ENCODE measurements around the gene TRANK1. TPM values are rescaled to one million over a fixed set of nuclear protein-coding genes. Genes with fewer than 3 reads are reported as not detected.

TRANK1 gene
- total RNA-seq (2014; rRNA removed; shearing (Covaris generic)): 0.52 and 0.62 TPM in 2 replicates

DNA sequence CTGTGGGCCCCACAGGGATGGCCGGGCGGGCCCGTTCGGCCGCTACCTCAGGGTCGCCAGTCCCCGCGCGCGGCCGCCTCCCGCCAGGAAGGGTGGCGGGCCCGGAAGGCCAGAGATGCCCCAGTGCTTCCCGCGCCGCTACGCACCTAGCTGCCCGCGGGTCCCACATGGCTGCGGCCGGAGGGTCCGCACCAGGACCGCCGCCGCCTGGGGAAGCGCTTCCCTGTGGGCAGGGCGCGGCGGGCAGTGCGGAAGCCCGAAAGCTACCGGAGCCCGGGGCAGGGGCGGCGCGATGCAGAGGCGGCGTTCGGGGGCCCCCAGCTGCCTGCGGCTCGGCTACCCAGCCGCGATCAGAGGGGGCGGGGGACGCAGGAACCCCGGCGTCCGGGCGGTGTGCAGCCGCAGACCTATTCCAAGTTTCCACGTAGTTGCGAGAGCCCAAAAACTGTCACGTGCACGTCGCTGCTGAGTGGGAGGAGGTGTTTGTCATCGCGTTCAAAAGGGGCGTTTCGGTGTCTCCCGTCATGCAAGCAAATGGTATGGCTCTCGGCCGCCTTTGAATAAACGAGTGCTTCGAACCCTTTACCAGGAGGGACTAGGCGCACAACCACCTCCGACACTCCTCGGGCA is at the start of gene TRANK1:
Gene TRANK1 (minus strand): TSS at position 414 of the 630 bp plus-strand sequence. CDS start 245 bp downstream, at position 169.
- peak; percentile 86 for DNase-seq
- H3K36me3 ChIP-seq (replicated peaks; ENCODE audit: control insufficient read depth, insufficient read depth, low read length): no peaks in the 10 kb centered on the region
- peaks cover 31% of the 10 kb centered on the region for H3K27me3 ChIP-seq (ENCODE audit: control insufficient read depth, insufficient read depth, low read length)
- H3K4me3 ChIP-seq (ENCODE audit: insufficient read depth, low read depth, low read length): peak within 1 kb of the TSS; percentile 63

DNA sequence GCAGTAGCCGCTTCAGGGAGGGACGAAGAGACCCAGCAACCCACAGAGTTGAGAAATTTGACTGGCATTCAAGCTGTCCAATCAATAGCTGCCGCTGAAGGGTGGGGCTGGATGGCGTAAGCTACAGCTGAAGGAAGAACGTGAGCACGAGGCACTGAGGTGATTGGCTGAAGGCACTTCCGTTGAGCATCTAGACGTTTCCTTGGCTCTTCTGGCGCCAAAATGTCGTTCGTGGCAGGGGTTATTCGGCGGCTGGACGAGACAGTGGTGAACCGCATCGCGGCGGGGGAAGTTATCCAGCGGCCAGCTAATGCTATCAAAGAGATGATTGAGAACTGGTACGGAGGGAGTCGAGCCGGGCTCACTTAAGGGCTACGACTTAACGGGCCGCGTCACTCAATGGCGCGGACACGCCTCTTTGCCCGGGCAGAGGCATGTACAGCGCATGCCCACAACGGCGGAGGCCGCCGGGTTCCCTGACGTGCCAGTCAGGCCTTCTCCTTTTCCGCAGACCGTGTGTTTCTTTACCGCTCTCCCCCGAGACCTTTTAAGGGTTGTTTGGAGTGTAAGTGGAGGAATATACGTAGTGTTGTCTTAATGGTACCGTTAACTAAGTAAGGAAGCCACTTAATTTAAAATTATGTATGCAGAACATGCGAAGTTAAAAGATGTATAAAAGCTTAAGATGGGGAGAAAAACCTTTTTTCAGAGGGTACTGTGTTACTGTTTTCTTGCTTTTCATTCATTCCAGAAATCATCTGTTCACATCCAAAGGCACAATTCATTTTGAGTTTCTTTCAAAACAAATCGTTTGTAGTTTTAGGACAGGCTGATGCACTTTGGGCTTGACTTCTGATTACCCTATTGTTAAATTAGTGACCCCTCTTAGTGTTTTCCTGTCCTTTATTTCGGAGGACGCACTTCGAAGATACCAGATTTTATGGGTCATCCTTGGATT is 48.8 kb upstream of the TRANK1 start, which contains the start of gene MLH1:
Gene MLH1 (plus strand): TSS at position 193 of the 958 bp plus-strand sequence. CDS start 30 bp downstream, at position 223.
- Histone ChIP-seq H3K27me3 (ENCODE audit: control insufficient read depth, insufficient read depth, low read length) (no peaks in the 10 kb centered on the region), H3K4me3 (ENCODE audit: insufficient read depth, low read depth, low read length) (peak within 1 kb of the TSS; percentile 76), H3K36me3 (replicated peaks; ENCODE audit: control insufficient read depth, insufficient read depth, low read length) (peaks cover 6% of the 10 kb centered on the region; the same call in 1 of the 2 replicates)
- DNase-seq: peak; percentile 85

- H3K36me3 ChIP-seq (replicated peaks; ENCODE audit: control insufficient read depth, insufficient read depth, low read length): peaks cover 6% of the 10 kb centered on the region
- H3K4me3 ChIP-seq (ENCODE audit: insufficient read depth, low read depth, low read length): peak within 1 kb of the TSS; percentile 76
- DNase-seq: peak; percentile 94
- no peaks in the 10 kb centered on the region for H3K27me3 ChIP-seq (ENCODE audit: control insufficient read depth, insufficient read depth, low read length)
These were observed 48.0 kb upstream of the TRANK1 start, which contains the start of gene EPM2AIP1 for GRCh38 chr3:36992806-36993325. TSS of gene EPM2AIP1 (minus strand) at chr3:36993131. CDS start at chr3:36993077, 54 bp downstream.

- H3K36me3 ChIP-seq (replicated peaks; ENCODE audit: control insufficient read depth, insufficient read depth, low read length): peaks cover 3% of the 10 kb centered on the region
- no peak for DNase-seq
These were observed 47.3 kb upstream of the TRANK1 start for GRCh38 chr3:36991923-36992805.

GRCh38 chr3:36991147-36991546 is 46.3 kb upstream of the TRANK1 start:
- DNase-seq: no peak
- peaks cover 6% of the 10 kb centered on the region for H3K36me3 ChIP-seq (replicated peaks; ENCODE audit: control insufficient read depth, insufficient read depth, low read length)
- no peaks in the 10 kb centered on the region for H3K27me3 ChIP-seq (ENCODE audit: control insufficient read depth, insufficient read depth, low read length)
- H3K4me3 ChIP-seq (ENCODE audit: insufficient read depth, low read depth, low read length): no peak overlapping the region; the same call in 1 of the 2 replicates

More at GRCh38 chr3:36991923-36992805, 47.3 kb upstream of the TRANK1 start:
- Histone ChIP-seq H3K27me3 (ENCODE audit: control insufficient read depth, insufficient read depth, low read length) (no peaks in the 10 kb centered on the region), H3K4me3 (ENCODE audit: insufficient read depth, low read depth, low read length) (peak overlapping the region; percentile 76)

DNA sequence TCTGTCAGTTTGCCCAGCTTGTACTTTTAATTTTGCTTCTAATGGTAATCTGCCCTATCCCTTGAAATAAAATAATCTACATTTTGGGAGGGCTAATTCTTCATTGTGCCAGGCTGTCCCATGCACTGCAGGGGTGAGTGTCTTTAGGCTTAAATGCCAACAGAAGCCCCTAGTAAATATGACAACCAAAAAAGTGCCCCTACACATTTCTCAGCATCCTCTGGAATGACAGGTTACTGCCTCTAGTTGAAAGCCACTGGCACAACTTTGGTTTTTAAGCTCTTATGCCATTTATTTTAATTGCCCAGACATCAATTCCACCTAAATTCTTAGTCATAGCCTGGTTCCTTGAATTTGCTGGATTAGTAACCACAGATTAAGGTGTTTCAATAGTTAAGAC is 44.7 kb upstream of the TRANK1 start:
- H3K36me3 ChIP-seq (replicated peaks; ENCODE audit: control insufficient read depth, insufficient read depth, low read length): peaks cover 15% of the 10 kb centered on the region
- DNase-seq: no peak
- H3K4me3 ChIP-seq (ENCODE audit: insufficient read depth, low read depth, low read length): no peak overlapping the region
- no peaks in the 10 kb centered on the region for H3K27me3 ChIP-seq (ENCODE audit: control insufficient read depth, insufficient read depth, low read length)

DNA sequence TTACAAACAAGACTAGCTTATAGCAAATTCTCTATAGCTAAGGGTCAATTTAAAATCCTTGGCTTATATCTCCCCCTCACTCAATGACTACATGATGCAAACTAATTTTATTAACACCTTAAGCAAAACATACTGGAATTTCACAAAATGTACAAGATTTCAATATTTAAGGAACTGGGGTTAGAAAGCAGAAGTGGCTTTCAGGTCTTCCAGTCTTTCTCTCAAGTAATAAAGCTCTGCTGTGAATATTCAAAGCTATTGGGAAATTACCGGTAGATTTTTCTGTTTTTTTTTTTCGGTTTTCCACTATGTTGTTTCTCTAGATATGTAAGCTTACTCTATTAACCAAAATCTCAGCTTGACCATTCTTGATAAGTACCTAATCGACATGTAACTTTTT is 44.2 kb upstream of the TRANK1 start:
- Histone ChIP-seq H3K27me3 (ENCODE audit: control insufficient read depth, insufficient read depth, low read length) (no peaks in the 10 kb centered on the region), H3K36me3 (replicated peaks; ENCODE audit: control insufficient read depth, insufficient read depth, low read length) (peaks cover 17% of the 10 kb centered on the region), H3K4me3 (ENCODE audit: insufficient read depth, low read depth, low read length) (no peak overlapping the region)
- DNase-seq: no peak

DNA sequence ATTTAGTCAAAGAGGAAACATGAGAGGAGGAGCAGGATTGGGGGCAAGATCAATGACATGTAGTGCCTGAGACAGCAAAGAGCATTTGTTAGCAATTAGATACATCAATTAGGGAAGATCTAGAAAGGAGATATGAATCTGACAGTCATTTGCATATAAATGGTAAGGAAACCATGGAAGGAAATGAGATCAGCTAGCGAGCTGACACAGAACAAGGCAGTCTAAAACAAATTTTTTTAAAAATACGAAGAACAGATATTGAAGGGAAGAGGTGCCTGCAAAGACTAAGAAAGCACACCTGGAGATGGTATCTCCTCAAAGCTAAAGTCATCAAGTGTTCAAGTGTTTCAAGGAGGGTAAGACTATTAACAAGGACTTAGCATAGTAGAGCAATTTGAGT is 43.5 kb upstream of the TRANK1 start:
- Histone ChIP-seq H3K4me3 (ENCODE audit: insufficient read depth, low read depth, low read length) (no peak overlapping the region), H3K27me3 (ENCODE audit: control insufficient read depth, insufficient read depth, low read length) (no peaks in the 10 kb centered on the region), H3K36me3 (replicated peaks; ENCODE audit: control insufficient read depth, insufficient read depth, low read length) (peaks cover 19% of the 10 kb centered on the region)
- DNase-seq: no peak

GRCh38 chr3:36981006-36981405 is 36.2 kb upstream of the TRANK1 start:
- H3K27me3 ChIP-seq (ENCODE audit: control insufficient read depth, insufficient read depth, low read length): no peaks in the 10 kb centered on the region
- H3K36me3 ChIP-seq (replicated peaks; ENCODE audit: control insufficient read depth, insufficient read depth, low read length): peaks cover 19% of the 10 kb centered on the region
- H3K4me3 ChIP-seq (ENCODE audit: insufficient read depth, low read depth, low read length): no peak overlapping the region
- no peak for DNase-seq

GRCh38 chr3:36973139-36973538 is 28.3 kb upstream of the TRANK1 start:
- no peaks in the 10 kb centered on the region for H3K36me3 ChIP-seq (replicated peaks; ENCODE audit: control insufficient read depth, insufficient read depth, low read length)
- no peaks in the 10 kb centered on the region for H3K27me3 ChIP-seq (ENCODE audit: control insufficient read depth, insufficient read depth, low read length)
- DNase-seq: no peak
- no peak overlapping the region for H3K4me3 ChIP-seq (ENCODE audit: insufficient read depth, low read depth, low read length)

- no peak for DNase-seq
- no peaks in the 10 kb centered on the region for H3K27me3 ChIP-seq (ENCODE audit: control insufficient read depth, insufficient read depth, low read length)
- no peaks in the 10 kb centered on the region for H3K36me3 ChIP-seq (replicated peaks; ENCODE audit: control insufficient read depth, insufficient read depth, low read length)
- no peak overlapping the region for H3K4me3 ChIP-seq (ENCODE audit: insufficient read depth, low read depth, low read length)
These were observed 27.3 kb upstream of the TRANK1 start for GRCh38 chr3:36972163-36972562.

DNA sequence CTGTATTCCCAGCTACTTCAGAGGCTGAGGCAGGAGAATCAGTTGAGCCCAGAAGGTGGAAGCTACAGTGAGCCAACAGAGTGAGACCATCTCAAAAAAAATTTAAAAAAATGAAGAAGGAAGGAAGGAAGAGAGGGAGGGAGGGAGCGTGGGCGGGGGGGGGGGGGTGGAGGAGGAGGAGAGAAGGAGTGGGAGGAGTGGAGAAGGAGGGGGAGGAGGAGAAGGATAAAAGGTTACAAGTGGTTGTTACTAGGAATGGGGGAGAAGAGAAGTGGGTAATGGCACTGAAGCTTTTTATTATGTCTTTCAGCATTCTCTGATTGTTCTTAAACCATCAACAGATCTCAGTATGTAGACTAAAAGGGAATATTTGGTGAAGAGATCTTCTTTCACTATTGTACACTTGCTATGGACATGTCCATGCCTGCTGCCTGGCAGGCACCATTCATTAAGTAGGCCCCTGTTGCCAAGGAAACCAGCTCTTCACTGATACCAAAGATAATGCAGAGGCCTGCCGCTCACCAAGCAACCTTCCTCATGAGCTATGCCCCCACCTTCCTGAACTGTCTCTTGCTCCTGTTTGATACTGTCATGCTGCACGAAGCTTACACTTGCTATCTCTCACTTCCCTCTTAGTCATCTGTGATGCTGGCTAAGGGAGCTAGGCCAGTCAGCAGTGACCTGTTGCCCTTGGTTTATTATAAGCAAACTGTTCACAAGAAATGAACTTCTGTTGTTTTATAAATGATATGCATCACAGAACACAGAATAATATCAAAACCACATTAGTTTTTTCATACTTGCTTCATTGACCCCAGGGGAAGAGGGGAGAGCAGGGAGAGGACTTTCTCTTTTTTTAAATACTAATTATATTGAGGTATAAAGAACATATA is 24.9 kb upstream of the TRANK1 start:
- DNase-seq: peak; percentile 65
- Histone ChIP-seq H3K4me3 (ENCODE audit: insufficient read depth, low read depth, low read length) (no peak overlapping the region), H3K36me3 (replicated peaks; ENCODE audit: control insufficient read depth, insufficient read depth, low read length) (no peaks in the 10 kb centered on the region), H3K27me3 (ENCODE audit: control insufficient read depth, insufficient read depth, low read length) (no peaks in the 10 kb centered on the region)

DNA sequence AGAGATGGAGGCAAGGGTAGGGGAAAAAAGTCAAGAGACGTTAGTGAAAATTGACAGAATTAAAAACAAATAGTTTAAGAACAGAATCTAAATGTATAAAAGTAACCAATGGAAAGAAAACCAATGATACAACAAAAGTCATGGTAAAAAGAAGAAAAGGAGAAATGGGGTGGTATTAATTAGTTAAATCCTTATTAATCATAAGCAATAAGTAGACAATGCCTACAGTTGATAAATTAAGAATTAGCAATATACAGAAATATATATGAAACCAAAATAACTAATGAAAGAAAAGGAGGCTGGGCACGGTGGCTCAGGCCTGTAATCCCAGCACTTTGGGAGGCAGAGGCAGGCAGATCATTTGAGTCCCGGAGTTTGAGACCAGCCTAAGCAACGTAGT is 24.2 kb upstream of the TRANK1 start:
- Histone ChIP-seq H3K4me3 (ENCODE audit: insufficient read depth, low read depth, low read length) (no peak overlapping the region), H3K36me3 (replicated peaks; ENCODE audit: control insufficient read depth, insufficient read depth, low read length) (no peaks in the 10 kb centered on the region), H3K27me3 (ENCODE audit: control insufficient read depth, insufficient read depth, low read length) (no peaks in the 10 kb centered on the region)
- DNase-seq: no peak

Measured in H7 (cell line).